ENCODE results near the gene MKS1.

Gene MKS1

GRCh38 chr17:58158181-58158580, 60.9 kb downstream of the MKS1 start:
- Histone ChIP-seq H3K36me3 (ENCODE audit: insufficient read depth, low read length) (no peaks in the 10 kb centered on the region), H3K79me2 (ENCODE audit: insufficient read depth, low read length) (no peaks in the 10 kb centered on the region), H3K4me1 (ENCODE audit: insufficient read depth, low read length, poor library complexity, severe bottlenecking) (peaks cover 14% of the 10 kb centered on the region), H3F3A (ENCODE audit: low read depth) (no peaks in the 10 kb centered on the region), H2AFZ (ENCODE audit: low read length) (no peak overlapping the region), H3K4me2 (ENCODE audit: low read depth, low read length, poor library complexity, severe bottlenecking) (no peak overlapping the region), H3K9me2 (replicated peaks; ENCODE audit: low read depth, low read length) (no peaks in the 10 kb centered on the region), H3K4me3 (ENCODE audit: low read length, poor library complexity, severe bottlenecking) (no peak overlapping the region), H4K20me1 (ENCODE audit: insufficient read depth, low read length, poor library complexity, severe bottlenecking) (no peaks in the 10 kb centered on the region), H3K27me3 (ENCODE audit: insufficient read depth, low read length, poor library complexity, severe bottlenecking) (no peaks in the 10 kb centered on the region), H3K9me3 (ENCODE audit: insufficient read depth, low read depth, low read length) (no peaks in the 10 kb centered on the region), H3K9ac (ENCODE audit: low read depth, low read length, poor library complexity, severe bottlenecking) (no peak overlapping the region)
- no peak for TF ChIP-seq CTCF (conservative IDR thresholded peaks at IDR 0.05; ENCODE audit: low read length)
- TF ChIP-seq EZH2phosphoT487 (IDR thresholded peaks at IDR 0.05; ENCODE audit: borderline replicate concordance) = no peak

- Histone ChIP-seq H3K4me1 (ENCODE audit: insufficient read depth, low read length, poor library complexity, severe bottlenecking) (peaks cover 23% of the 10 kb centered on the region), H3K9ac (ENCODE audit: low read depth, low read length, poor library complexity, severe bottlenecking) (no peak overlapping the region), H3K4me3 (ENCODE audit: low read length, poor library complexity, severe bottlenecking) (no peak overlapping the region), H3K4me2 (ENCODE audit: low read depth, low read length, poor library complexity, severe bottlenecking) (no peak overlapping the region), H3K79me2 (ENCODE audit: insufficient read depth, low read length) (no peaks in the 10 kb centered on the region), H3K36me3 (ENCODE audit: insufficient read depth, low read length) (no peaks in the 10 kb centered on the region), H3K27me3 (ENCODE audit: insufficient read depth, low read length, poor library complexity, severe bottlenecking) (no peaks in the 10 kb centered on the region), H4K20me1 (ENCODE audit: insufficient read depth, low read length, poor library complexity, severe bottlenecking) (no peaks in the 10 kb centered on the region), H3F3A (ENCODE audit: low read depth) (peaks cover 3% of the 10 kb centered on the region; the same call in 1 of the 2 replicates), H2AFZ (ENCODE audit: low read length) (no peak overlapping the region), H3K9me3 (ENCODE audit: insufficient read depth, low read depth, low read length) (no peaks in the 10 kb centered on the region), H3K9me2 (replicated peaks; ENCODE audit: low read depth, low read length) (no peaks in the 10 kb centered on the region)
- TF ChIP-seq EZH2phosphoT487 (IDR thresholded peaks at IDR 0.05; ENCODE audit: borderline replicate concordance) = no peak
- no peak for TF ChIP-seq CTCF (conservative IDR thresholded peaks at IDR 0.05; ENCODE audit: low read length)
Measured at GRCh38 chr17:58156839-58157803, 61.9 kb downstream of the MKS1 start.
